Karpas-422 (cell line): Measurements from ENCODE around the gene EMSY. TPM values are rescaled to one million over a fixed set of nuclear protein-coding genes. Genes with fewer than 3 reads are reported as not detected.
"Not testable (repeated sequence)": the region's sequence is repeated elsewhere in the genome, so short reads cannot be mapped to it uniquely, and the experiment has no call there.

Source experiments
- DNase-seq: peaks from one replicate; pipeline ENCODE4 v3.0.0-alpha.2; 2015
- H2AFZ ChIP-seq: fragments of 200-600 bp; sonication (generic); 2 replicates; pipeline ENCODE4 v1.6.1; 2014; ENCODE audit warnings: antibody characterized with exemption, low read length, mixed read lengths
- H3K27ac ChIP-seq: fragments of 200-600 bp; sonication (generic); 2 replicates; pipeline ENCODE4 v1.5.1; 2014; ENCODE audit warnings: mild to moderate bottlenecking, low read length, moderate library complexity
- H3K27me3 ChIP-seq: fragments of 200-600 bp; sonication (generic); 2 replicates; pipeline ENCODE4 v1.6.1; 2014; ENCODE audit warnings: low read length, mixed read lengths
- H3K36me3 ChIP-seq: fragments of 200-600 bp; sonication (generic); 2 replicates; pipeline ENCODE4 v1.6.1; 2014; ENCODE audit warnings: low read length, mixed read lengths; ENCODE audit not compliant: insufficient read depth
- H3K4me1 ChIP-seq: fragments of 200-600 bp; sonication (generic); 2 replicates; pipeline ENCODE4 v1.6.1; 2014; ENCODE audit warnings: mild to moderate bottlenecking, low read length, mixed read lengths
- H3K4me2 ChIP-seq: fragments of 200-600 bp; sonication (generic); 2 replicates; pipeline ENCODE4 v1.6.1; 2014; ENCODE audit warnings: low read length, low read depth, mild to moderate bottlenecking; ENCODE audit not compliant: poor library complexity, severe bottlenecking
- H3K4me3 ChIP-seq: fragments of 200-600 bp; sonication (generic); 2 replicates; pipeline ENCODE4 v1.5.1; 2014; ENCODE audit warnings: mild to moderate bottlenecking, antibody characterized with exemption, low read length, mixed read lengths
- H3K79me2 ChIP-seq: fragments of 200-600 bp; sonication (generic); 2 replicates; pipeline ENCODE4 v1.6.1; 2014; ENCODE audit warnings: mild to moderate bottlenecking, low read length, mixed read lengths
- H3K9ac ChIP-seq: fragments of 200-600 bp; sonication (generic); 2 replicates; pipeline ENCODE4 v1.6.0; 2014; ENCODE audit warnings: low read length
- H3K9me2 ChIP-seq: fragments of 200-600 bp; sonication (generic), shearing (Covaris generic); replicated peaks from 2 replicates; pipeline ENCODE4 v1.6.0; 2014; ENCODE audit warnings: mild to moderate bottlenecking, low read length, moderate library complexity; ENCODE audit not compliant: insufficient read depth
- H3K9me3 ChIP-seq: fragments of 300-700, 200-600 bp; sonication (generic); 2 replicates; pipeline ENCODE4 v1.6.1; 2014; ENCODE audit warnings: low read length, mixed read lengths
- H4K20me1 ChIP-seq: fragments of 200-600 bp; sonication (generic); 2 replicates; pipeline ENCODE4 v1.6.1; 2014; ENCODE audit warnings: mild to moderate bottlenecking, antibody characterized with exemption, low read length, low read depth; ENCODE audit not compliant: insufficient read depth
- total RNA-seq: library from RNA; depleted of rRNA; stranded (reverse); fragments of >200 nt; shearing (Covaris generic); gene quantifications from 2 replicates; pipeline ENCODE4 v1.2.3, GENCODE V29; 2014; ENCODE audit warnings: low replicate concordance

The EMSY gene
- total RNA-seq, 1 experiment from 2014 or later = 40.3 TPM

DNA sequence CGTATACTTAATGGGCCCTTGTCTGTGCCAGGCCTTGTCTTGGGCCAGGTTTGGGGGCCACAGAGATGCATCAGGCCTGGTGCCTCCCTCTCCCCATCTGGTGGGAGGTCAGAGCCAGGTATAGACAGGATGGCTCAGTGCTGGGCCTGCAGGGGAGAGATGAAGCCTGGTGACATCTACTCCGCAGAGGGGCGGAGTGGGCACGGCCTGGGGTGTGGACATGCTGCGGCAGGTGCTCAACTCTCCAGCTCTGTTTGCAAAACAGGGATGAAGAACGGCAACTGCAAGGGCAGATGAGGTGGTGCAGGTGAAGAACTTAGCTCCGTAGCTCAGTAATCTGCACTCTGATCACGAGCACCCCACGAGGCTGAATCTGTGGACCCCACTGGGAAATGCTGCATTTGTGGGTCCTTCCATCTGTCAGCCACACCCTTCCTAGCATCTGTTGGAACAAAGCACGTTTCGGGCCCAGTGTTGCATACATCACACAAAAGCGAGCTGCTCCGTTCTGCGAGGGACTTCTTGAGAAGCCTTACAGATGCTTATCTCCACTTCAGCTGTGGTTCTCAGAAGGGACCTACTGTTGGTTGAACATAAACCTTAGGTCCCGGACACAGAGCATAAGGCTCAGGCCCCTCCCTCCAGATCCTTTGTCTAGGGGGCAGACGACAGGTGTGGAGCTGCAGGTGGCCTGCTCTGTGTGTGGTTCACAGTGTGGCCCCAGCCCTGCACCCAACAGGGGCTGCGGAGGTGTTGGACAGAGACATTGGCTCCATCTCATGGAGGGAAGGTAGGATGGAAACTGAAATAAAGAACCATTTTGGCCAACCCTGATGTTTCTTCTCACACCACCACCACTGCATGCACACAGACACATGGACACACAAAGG is 147.5 kb downstream of the EMSY start:
- Histone ChIP-seq H3K27ac (no peak overlapping the region), H4K20me1 (no peaks in the 10 kb centered on the region), H3K4me3 (no peak overlapping the region), H3K4me1 (peaks cover 7% of the 10 kb centered on the region), H3K27me3 (no peaks in the 10 kb centered on the region), H3K36me3 (no peaks in the 10 kb centered on the region), H3K4me2 (no peak overlapping the region), H3K9me2 (no peaks in the 10 kb centered on the region), H3K9me3 (no peaks in the 10 kb centered on the region), H3K79me2 (no peaks in the 10 kb centered on the region), H2AFZ (no peak overlapping the region), H3K9ac (no peak overlapping the region)
- DNase-seq = no peak

DNA sequence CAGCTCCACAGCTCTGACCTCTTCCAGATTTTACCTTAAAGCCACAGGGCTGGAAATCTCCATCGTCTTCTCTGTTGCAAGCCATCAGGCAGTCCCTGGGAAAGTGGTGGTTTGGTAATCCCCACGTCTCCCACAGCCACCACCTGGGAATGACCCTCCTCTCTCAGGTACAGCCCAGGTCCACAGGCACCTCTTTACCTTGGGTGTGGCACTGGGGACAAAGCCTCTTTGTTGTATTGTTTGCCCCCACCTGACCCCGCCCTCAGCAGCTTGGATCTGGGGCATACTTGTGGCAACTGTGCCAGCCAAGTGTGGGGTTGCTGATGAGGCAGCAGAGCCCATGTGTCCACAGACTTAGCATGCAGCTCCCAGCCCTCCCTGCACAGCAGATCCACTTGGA is 148.1 kb downstream of the EMSY start:
- no peak for DNase-seq

GRCh38 chr11:76595091-76595490 is 150.3 kb downstream of the EMSY start:
- not testable (repeated sequence) for H3K36me3 ChIP-seq, H2AFZ ChIP-seq, H3K27ac ChIP-seq, H3K4me3 ChIP-seq, H4K20me1 ChIP-seq, H3K79me2 ChIP-seq, H3K9me3 ChIP-seq, DNase-seq, H3K27me3 ChIP-seq, H3K4me2 ChIP-seq, H3K9me2 ChIP-seq, H3K9ac ChIP-seq
- H3K4me1 ChIP-seq = peaks cover 12% of the 10 kb centered on the region

More for the DNA sequence above, 148.1 kb downstream of the EMSY start:
- Histone ChIP-seq H3K4me3 (no peak overlapping the region), H3K9ac (no peak overlapping the region), H3K27me3 (no peaks in the 10 kb centered on the region), H3K9me3 (no peaks in the 10 kb centered on the region), H3K79me2 (no peaks in the 10 kb centered on the region), H3K36me3 (no peaks in the 10 kb centered on the region), H3K4me2 (no peak overlapping the region), H3K4me1 (peaks cover 12% of the 10 kb centered on the region), H3K27ac (no peak overlapping the region), H4K20me1 (no peaks in the 10 kb centered on the region), H2AFZ (no peak overlapping the region), H3K9me2 (no peaks in the 10 kb centered on the region)

DNA sequence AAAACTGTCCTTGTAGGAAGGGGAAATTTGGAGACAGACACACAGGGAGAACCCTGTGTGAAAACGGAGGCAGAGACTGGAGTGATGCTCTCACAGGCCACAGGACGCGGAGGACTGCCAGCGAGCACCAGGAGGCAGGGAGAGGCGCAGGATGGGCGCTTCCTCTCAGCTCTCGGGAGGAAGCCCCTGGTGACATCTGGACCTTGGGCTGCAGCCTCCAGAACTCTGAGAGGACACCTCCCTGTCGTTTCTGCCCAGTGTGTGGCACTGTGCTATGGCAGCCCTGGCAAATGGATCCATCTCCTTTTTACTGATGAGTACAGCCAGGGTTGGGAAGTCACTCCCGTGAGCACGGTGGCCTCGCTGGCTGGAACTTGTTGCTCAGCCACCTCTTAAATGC is 151.8 kb downstream of the EMSY start:
- no peak overlapping the region for H3K4me2 ChIP-seq
- H3K9ac ChIP-seq = no peak overlapping the region
- no peaks in the 10 kb centered on the region for H3K36me3 ChIP-seq
- no peak overlapping the region for H3K4me3 ChIP-seq
- H3K9me3 ChIP-seq = no peaks in the 10 kb centered on the region
- DNase-seq = no peak
- no peaks in the 10 kb centered on the region for H4K20me1 ChIP-seq
- H3K27me3 ChIP-seq = no peaks in the 10 kb centered on the region
- H3K4me1 ChIP-seq = peaks cover 12% of the 10 kb centered on the region
- no peak overlapping the region for H3K27ac ChIP-seq
- no peak overlapping the region for H2AFZ ChIP-seq
- no peaks in the 10 kb centered on the region for H3K79me2 ChIP-seq
- no peaks in the 10 kb centered on the region for H3K9me2 ChIP-seq

GRCh38 chr11:76597533-76598425 is 153.0 kb downstream of the EMSY start:
- H3K9me2 ChIP-seq = no peaks in the 10 kb centered on the region
- no peaks in the 10 kb centered on the region for H4K20me1 ChIP-seq
- no peak overlapping the region for H3K9ac ChIP-seq
- no peaks in the 10 kb centered on the region for H3K27me3 ChIP-seq
- H3K79me2 ChIP-seq = no peaks in the 10 kb centered on the region
- no peaks in the 10 kb centered on the region for H3K36me3 ChIP-seq
- no peaks in the 10 kb centered on the region for H3K9me3 ChIP-seq
- H3K27ac ChIP-seq = no peak overlapping the region
- no peak overlapping the region for H3K4me3 ChIP-seq
- no peak for DNase-seq
- H3K4me2 ChIP-seq = no peak overlapping the region
- peaks cover 12% of the 10 kb centered on the region for H3K4me1 ChIP-seq
- H2AFZ ChIP-seq = no peak overlapping the region

- peak; percentile 87 for DNase-seq
Measured at GRCh38 chr11:76598426-76598839, 153.6 kb downstream of the EMSY start.

GRCh38 chr11:76599041-76600013 is 154.5 kb downstream of the EMSY start:
- no peak overlapping the region for H2AFZ ChIP-seq
- H3K27ac ChIP-seq = no peak overlapping the region
- H3K9me2 ChIP-seq = no peaks in the 10 kb centered on the region
- DNase-seq = no peak
- no peaks in the 10 kb centered on the region for H3K9me3 ChIP-seq
- H4K20me1 ChIP-seq = no peaks in the 10 kb centered on the region
- no peaks in the 10 kb centered on the region for H3K27me3 ChIP-seq
- H3K4me2 ChIP-seq = no peak overlapping the region
- no peaks in the 10 kb centered on the region for H3K36me3 ChIP-seq
- no peak overlapping the region for H3K4me3 ChIP-seq
- H3K4me1 ChIP-seq = peaks cover 5% of the 10 kb centered on the region
- H3K9ac ChIP-seq = 0 out of 2 replicates have a peak overlapping the region, but pooled peaks have one; percentile 17
- H3K79me2 ChIP-seq = no peaks in the 10 kb centered on the region

More at GRCh38 chr11:76598426-76598839, 153.6 kb downstream of the EMSY start:
- Histone ChIP-seq H3K4me1 (peaks cover 9% of the 10 kb centered on the region), H3K4me2 (no peak overlapping the region), H3K9me3 (no peaks in the 10 kb centered on the region), H2AFZ (no peak overlapping the region), H3K9ac (no peak overlapping the region), H3K27ac (no peak overlapping the region), H3K4me3 (no peak overlapping the region), H3K79me2 (no peaks in the 10 kb centered on the region), H3K9me2 (no peaks in the 10 kb centered on the region), H3K36me3 (no peaks in the 10 kb centered on the region), H3K27me3 (no peaks in the 10 kb centered on the region), H4K20me1 (no peaks in the 10 kb centered on the region)
